Stimulated activated CD8-positive, alpha-beta memory T cell treated with anti-CD3 and anti-CD28 coated beads, Interleukin-12 subunit alpha, Interleukin-12 subunit beta, amount 100 ng/mL, for 24 hours (primary cell): Measurements from ENCODE around the gene CD200R1L.
"Not testable (repeated sequence)": the region's sequence is repeated elsewhere in the genome, so short reads cannot be mapped to it uniquely, and the experiment has no call there.

Experiments used
- DNase-seq: peaks from one replicate; pipeline ENCODE4 v3.0.0-alpha.2; 2020; ENCODE audit errors: extremely low read depth

CD200R1L gene, protein sequence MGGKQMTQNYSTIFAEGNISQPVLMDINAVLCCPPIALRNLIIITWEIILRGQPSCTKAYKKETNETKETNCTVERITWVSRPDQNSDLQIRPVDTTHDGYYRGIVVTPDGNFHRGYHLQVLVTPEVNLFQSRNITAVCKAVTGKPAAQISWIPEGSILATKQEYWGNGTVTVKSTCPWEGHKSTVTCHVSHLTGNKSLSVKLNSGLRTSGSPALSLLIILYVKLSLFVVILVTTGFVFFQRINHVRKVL

GRCh38 chr3:112846764-112847163 is at the start of gene CD200R1L:
Gene CD200R1L (minus strand): TSS chr3:112846864. CDS start chr3:112829367, 17,497 bp downstream.
- no peak for DNase-seq

DNA sequence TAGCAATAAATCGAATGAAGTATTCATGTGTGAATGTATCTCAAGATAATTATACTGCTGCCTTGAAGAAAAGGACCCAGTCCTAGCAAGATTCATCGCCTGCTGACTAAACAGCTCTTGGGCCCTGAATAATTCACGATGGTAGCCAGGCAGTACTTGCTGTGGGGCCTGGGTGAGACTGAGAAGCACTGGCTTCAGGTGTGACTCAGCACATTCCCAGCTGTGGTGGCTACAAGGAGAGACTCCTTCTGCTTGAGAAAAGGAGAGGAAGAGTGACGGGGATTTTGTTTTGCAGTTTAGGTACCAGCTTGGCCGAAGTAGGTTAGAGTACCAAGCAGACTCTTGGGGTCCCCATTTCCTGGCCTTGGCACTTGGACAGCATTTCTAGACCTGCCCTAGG is 47.6 kb upstream of the CD200R1L start:
- DNase-seq = no peak

DNA sequence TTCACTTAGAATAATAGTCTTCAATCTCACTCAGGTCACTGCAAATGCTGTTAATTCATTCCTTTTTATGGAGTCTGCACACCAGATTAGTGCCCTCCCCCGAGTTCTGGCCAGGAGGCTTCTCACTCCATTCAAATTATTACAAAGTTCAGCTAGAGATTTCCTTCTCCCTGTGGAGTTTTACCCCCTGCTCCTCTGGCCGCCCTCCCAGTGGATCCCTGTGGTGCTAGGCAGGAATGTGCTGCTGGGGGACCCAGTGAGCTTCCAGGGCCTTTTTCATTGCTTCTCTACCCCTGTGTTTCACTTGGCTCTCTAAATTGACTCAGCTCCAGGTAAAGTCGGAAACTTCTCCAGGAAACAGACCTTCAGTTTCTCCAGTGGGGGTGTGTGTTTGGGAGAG is 42.7 kb upstream of the CD200R1L start:
- DNase-seq = no peak

DNA sequence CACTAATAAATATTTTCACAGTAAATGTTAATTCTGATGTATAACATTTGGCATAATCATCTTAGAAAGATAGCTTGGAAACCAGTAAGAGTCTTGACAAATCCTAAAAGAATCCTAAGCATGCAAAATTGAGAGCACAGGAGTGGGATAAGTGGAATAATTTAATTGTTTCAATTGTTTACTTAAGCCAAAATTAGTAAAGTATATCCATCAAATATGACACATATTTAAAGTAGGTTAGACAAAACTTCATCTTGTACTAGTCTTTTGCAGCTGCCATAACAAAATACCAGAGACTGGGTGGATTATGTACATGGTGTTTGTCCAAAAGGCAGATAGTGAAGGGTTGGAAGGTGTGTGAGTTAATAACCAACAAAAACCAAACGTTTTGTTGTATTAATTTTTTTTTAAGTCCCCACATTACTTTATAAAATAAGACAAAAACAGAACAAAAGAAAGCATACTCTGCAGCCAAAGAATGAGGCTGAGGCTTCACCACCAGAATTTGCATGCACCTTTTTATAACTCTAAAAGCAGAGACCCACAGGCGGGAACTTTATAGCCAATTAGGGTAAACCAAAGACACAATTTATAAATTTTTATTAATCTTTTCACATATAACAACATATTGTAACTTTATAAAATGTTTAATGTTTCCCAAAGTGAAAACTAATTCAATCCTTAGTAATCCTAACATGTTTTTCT is 41.9 kb upstream of the CD200R1L start:
- no peak for DNase-seq

DNA sequence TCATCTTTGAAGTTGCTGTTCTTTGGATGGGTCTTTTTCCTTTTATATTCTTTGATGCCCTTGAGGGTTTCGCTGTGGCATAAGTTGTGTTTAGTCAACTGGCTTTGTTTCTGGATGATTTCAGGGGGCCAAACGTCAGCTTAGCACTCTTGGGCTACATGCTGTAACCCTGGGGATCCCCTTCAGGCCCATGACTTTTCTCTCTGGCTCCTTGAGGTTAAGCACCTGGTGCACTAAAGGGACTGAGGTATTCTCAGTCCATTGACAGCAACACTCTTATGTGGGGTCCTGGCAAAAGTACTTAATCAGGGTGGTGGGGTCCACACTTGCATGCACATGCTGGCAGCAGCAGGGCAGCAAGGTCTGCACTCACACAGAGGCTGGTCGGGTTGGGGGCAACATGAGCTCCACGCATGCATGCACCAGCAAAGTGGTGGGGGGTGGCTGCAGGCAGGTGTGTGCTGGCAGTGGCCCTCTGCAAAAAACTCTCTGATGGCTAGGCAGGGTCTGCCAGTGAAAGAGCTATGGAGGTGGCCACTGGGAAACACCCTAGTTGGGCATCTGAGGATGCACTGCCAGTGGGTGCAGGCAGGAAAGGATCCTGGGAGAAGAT is 38.1 kb upstream of the CD200R1L start:
- no peak for DNase-seq

DNA sequence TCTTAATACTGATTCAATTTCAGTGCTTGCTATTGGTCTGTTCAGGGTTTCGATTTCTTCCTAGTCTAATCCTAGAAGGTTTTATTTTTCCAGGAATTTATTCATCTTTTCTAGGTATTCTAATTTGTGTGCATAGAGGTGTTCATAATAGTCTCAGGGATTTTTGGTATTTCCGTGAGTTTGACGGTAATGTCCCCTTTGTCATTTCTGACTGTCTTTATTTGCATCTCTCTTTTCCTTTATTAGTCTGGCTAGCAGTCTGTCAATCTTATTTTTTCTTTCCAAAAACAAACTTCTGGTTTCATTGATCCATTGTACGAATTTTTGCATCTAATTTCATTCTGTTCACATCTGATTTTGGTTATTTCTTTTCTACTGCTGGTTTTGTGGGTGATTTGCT is 35.2 kb upstream of the CD200R1L start:
- no peak for DNase-seq

DNA sequence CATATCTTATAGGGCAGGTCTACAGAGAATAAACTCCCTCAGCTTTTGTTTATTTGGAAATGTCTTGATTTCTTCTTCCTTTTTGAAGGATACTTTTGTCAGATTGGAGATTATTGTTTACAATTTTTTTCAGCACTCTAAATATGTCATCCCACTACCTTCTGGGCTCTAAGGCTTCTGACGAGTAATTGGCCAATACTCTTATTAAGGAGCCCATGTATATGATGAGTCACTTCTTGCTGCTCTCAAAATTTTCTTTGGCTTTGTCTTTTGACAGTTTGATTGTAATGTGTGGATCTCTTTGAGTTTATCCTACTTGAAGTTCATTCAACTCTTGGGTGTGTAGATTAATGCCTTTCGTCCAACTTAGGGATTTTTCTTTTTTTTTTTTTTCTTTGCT is 28.9 kb upstream of the CD200R1L start:
- no peak for DNase-seq

DNA sequence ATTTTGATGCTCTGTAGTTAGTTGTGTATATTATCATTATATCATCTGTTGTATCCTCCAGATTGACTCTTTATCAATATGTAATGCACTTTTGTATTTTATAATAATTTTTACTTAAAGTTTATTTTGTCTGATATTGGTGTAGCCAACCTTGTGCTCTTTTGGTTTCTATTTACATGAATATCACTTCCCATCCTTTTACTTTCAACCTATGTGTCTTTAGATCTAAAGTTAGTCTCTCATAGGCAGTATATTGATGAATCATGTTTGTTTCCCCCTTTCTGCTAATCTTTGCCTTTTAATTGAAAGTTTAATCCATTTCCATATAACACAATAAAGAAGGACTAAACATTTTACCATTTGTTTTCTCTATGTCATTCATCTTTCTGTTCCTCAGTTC is 28.1 kb upstream of the CD200R1L start:
- DNase-seq = no peak

DNA sequence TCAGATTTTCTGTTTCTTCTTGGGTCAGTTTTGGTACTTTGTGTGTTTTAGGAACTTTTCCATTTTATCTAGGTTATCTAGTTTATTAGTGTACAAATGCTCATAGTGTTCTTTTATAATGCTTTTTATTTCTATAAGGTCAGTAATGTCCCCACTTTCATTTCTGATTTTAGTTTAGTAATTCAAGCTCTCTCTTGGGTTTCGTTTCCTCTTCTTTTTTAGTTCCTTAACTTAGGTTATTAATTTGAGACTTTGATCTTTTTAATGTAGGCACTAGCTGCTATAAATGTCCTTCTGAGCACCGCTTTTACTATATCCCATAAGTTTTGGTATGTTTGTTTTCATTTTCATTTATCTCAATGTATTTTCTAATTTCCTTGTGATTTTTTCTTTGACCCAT is 27.0 kb upstream of the CD200R1L start:
- no peak for DNase-seq

DNA sequence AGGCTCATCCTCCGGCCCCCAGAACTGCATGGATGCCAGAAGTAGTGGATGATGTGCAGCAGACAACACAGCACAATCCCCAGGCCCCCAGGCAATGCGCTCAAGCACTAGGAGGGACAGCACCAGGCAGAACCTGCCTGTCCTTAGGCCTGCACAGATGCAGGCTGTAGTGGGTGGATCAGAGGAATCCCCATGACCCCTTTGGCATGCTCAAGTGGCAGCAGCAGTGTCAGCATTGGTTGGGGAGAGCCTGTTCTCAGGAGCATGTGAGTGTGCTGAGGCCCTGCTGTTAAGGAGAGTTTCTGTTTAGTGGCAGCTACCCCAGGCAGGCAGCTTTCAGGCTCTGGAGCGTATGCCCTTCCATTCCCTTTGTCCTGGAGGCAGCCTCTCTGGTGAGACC is 25.1 kb upstream of the CD200R1L start:
- no peak for DNase-seq

DNA sequence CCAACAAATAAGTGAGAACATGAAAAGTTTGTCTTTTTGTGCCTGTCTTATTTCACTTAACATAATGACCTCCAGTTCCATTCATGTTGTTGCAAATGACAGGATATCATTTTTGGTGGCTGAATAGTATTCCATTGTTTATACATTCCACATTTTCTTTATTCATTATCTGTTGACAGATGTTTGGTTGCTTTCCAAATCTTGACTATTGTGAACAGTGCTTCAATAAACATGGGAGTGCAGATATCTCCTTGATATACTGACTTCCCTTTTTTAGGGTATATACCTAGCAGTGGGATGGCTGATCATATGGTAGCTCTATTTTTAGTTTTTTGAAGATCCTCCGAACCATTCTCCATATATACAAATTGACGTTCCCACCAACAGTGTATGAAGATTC is 19.1 kb upstream of the CD200R1L start:
- no peak for DNase-seq

GRCh38 chr3:112860898-112861297 is 14.2 kb upstream of the CD200R1L start:
- DNase-seq = no peak

DNA sequence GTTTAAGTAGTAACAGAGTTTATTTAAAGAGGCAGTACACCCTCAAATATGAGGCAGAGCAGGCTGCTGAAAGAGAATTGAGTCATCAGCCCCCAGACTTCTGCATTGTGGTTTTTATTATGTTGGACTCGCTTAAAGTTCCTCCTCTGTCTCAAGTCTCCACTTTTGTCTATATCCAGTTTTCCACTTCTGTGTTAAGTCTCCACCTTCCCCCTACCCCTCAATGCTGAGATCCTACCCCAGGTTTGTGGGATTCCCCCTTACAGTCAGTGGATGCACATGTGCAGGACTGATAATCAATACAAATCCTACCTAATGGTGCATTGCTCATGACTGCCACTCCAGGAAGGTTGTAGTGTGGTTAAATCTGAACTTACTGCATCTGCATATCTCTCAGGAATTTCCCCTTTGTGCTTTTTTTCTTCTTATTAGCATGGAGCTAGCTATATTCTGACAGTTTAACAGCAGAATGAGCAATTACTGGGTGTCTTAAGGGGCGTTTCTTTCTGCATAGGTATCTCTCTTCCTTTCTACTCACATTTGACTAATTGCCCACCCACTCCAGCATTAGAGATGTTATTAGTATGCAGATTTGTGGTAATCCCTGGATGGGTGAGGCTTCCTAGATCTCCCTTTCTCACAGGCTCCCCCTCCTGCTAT is 11.9 kb upstream of the CD200R1L start:
- no peak for DNase-seq

DNA sequence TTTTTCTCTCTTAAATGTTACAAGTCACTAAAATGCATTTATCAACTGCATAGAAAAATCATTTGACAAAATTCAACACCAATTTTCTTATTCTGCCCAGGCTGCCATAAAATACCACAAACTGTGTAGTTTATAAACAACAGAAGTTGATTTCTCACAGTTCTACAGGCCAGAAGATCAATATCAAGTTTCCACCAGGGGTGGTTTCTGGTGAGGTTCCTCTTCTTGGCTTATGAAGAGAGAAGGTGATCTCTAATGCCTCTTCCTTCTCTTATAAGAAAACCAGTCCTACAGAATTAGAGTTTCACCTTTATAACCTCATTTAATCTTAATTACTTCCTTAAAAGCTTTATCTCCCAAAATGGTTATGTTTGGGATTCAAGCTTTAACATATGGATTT is 10.9 kb upstream of the CD200R1L start:
- no peak for DNase-seq

GRCh38 chr3:112856537-112856936 is 9.9 kb upstream of the CD200R1L start:
- no peak for DNase-seq

- DNase-seq = no peak
Measured at GRCh38 chr3:112855883-112856282, 9.2 kb upstream of the CD200R1L start.

DNA sequence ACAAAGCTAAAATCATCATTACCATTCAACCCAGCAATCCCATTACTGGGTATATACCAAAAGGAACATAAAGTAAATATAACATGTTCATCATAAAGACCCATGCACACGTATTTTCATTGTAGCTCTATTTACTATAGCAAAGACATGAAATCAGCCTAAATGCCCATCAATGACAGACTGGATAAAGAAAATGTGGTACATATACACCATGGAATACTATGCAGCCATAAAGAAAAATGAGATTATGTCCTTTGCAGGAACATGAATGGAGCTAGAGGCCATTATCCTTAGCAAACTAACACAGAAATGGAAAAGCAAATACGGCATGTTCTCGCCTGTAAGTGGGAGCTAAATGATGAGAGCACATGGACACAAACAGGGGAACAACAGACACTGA is 8.4 kb upstream of the CD200R1L start:
- not testable (repeated sequence) for DNase-seq

GRCh38 chr3:112848196-112848595 is 1.5 kb upstream of the CD200R1L start:
- no peak for DNase-seq

GRCh38 chr3:112847692-112848091 is 1.0 kb upstream of the CD200R1L start:
- no peak for DNase-seq

GRCh38 chr3:112845772-112846171 is 892 bp downstream of the CD200R1L start:
- no peak for DNase-seq

- no peak for DNase-seq
Measured at GRCh38 chr3:112829046-112829445, 17.6 kb downstream of the CD200R1L start.
